ENCODE results near the gene ZNF337. TPM values are rescaled to one million over a fixed set of nuclear protein-coding genes. Genes with fewer than 3 reads are reported as not detected.

The ZNF337 gene
- total RNA-seq, 2 donors from 2014 or later, result 6.2 to 9.1 TPM

DNA sequence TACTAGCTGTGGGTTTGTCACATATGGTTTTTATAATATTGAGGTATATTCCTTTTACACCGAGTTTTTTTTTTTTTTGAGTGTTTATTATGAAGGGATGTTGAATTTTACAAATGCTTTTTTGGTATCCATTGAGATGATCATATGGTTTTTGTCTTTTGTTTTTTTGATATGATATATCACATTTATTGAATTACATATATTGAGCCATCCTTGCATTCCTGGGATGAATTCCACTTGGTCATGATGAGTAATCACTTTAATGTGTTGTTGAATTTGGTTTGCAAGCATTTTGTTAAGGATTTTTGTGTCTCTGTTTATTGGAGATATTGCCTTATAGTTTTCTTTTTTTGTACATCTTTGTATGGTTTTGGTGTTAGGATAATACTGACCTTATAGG, 3.3 kb upstream of the ZNF337 start:
- peaks cover 0 to 19% of the 10 kb centered on the region in 2 donors for H3K9me3 ChIP-seq
- H3K4me3 ChIP-seq, result no peak overlapping the region
- no peak overlapping the region for H3K27ac ChIP-seq
- DNase-seq (ENCODE audit: low spot score), result no peak
- no peaks in the 10 kb centered on the region for H3K36me3 ChIP-seq
- TF ChIP-seq, protein P1, sequence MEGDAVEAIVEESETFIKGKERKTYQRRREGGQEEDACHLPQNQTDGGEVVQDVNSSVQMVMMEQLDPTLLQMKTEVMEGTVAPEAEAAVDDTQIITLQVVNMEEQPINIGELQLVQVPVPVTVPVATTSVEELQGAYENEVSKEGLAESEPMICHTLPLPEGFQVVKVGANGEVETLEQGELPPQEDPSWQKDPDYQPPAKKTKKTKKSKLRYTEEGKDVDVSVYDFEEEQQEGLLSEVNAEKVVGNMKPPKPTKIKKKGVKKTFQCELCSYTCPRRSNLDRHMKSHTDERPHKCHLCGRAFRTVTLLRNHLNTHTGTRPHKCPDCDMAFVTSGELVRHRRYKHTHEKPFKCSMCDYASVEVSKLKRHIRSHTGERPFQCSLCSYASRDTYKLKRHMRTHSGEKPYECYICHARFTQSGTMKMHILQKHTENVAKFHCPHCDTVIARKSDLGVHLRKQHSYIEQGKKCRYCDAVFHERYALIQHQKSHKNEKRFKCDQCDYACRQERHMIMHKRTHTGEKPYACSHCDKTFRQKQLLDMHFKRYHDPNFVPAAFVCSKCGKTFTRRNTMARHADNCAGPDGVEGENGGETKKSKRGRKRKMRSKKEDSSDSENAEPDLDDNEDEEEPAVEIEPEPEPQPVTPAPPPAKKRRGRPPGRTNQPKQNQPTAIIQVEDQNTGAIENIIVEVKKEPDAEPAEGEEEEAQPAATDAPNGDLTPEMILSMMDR (IDR thresholded peaks at IDR 0.05), result no peak
- H3K27me3 ChIP-seq, result no peaks in the 10 kb centered on the region
- peaks cover 0 to 15% of the 10 kb centered on the region in 2 donors for H3K4me1 ChIP-seq

DNA sequence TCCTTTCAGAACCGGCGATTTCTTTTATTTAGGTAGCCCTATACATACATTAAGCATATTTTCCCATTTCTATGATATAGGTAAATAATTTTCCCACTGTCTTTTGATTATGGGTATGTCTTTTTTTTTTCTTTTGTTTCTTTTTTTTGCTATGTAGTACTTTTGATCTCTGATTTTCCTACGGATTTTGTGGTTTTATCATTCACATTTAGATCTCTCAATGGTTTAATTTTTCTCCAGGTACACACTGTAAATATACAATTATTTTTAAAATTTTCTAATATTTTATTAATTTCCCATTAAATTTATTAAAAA, 436 bp upstream of the ZNF337 start:
- TF ChIP-seq, protein P1 (IDR thresholded peaks at IDR 0.05), result no peak
- no peak for DNase-seq (ENCODE audit: low spot score)
- Histone ChIP-seq H3K36me3 (no peaks in the 10 kb centered on the region), H3K4me1 (peaks cover 0 to 15% of the 10 kb centered on the region in 2 donors), H3K4me3 (peak overlapping the region; percentile 68 to 94), H3K27me3 (no peaks in the 10 kb centered on the region), H3K27ac (peak overlapping the region; percentile 93 to 95), H3K9me3 (peaks cover 0 to 19% of the 10 kb centered on the region in 2 donors)

DNA sequence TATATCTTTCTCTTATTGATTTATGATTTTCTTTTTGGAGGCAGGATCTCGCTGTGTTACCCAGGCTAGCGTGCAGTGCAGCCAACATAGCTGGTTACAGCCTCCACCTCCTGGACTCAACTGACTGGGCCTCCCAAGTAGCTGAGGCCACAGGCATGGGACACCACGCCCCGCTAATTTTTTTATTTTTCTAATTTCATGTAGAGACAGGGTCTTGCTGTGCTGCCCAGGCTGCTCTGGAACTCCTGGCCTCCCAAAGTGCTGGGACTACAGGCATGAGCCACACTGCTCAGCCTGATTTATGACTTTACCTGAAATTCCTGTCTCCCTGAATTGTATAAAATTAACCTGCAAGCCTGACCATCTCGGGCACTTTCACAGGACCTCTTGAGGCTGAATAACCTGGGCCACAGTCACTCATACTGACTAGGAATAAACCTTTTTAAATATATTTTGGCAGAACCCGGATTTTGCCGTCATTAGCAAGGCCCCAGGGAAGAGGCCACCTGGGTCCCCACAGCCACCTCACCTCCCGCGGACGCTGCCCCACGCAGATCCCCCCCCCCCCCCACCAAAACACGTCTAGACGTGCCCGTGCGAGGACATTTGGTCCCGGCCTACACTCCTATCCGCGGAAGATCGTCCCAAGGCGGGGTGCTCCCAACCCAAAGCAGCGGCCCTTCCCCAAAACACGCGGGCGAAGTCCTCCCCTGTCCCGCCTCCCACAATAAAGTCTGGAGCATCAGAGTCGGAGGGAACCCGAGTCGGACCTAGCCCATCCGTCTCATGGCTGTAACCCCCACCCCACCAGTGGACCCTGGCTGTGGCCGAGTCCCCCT, 902 bp downstream of the ZNF337 start:
- DNase-seq (ENCODE audit: low spot score), result no peak
- Histone ChIP-seq H3K4me3 (peak overlapping the region; percentile 68 to 94), H3K27ac (peak overlapping the region; percentile 93 to 95), H3K27me3 (no peaks in the 10 kb centered on the region), H3K9me3 (peaks cover 0 to 17% of the 10 kb centered on the region in 2 donors), H3K36me3 (no peaks in the 10 kb centered on the region), H3K4me1 (peaks cover 0 to 15% of the 10 kb centered on the region in 2 donors)
- TF ChIP-seq, protein P1 (IDR thresholded peaks at IDR 0.05), result no peak

DNA sequence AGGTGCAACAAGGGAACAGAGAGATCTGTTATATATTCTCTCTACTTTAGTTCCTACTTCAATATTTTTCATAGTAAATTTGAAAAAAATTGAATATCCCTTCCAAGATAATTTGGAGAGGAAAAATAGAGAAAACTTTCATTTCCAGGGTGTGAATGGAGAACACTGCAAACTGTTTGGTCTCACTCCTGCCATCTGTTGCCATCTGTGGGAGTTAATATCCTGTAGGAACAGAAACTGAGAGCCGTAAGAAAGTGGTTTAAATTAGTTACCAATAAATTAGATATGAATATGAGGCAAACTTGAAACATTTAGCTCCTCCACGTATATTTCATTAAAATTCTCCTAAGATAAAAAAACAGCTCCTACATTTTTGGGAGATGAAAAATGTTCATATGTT, 4.2 kb downstream of the ZNF337 start:
- no peaks in the 10 kb centered on the region for H3K36me3 ChIP-seq

GRCh38 chr20:25690427-25690826, 6.2 kb downstream of the ZNF337 start:
- Histone ChIP-seq H3K9me3 (no peaks in the 10 kb centered on the region), H3K36me3 (peaks cover 7% of the 10 kb centered on the region), H3K4me3 (no peak overlapping the region), H3K27me3 (no peaks in the 10 kb centered on the region), H3K4me1 (peaks cover 0 to 3% of the 10 kb centered on the region in 2 donors), H3K27ac (no peak overlapping the region)
- TF ChIP-seq, protein P1 (IDR thresholded peaks at IDR 0.05), result no peak
- DNase-seq (ENCODE audit: low spot score), result no peak

More for the DNA sequence above, 4.2 kb downstream of the ZNF337 start:
- H3K27ac ChIP-seq, result no peak overlapping the region
- H3K9me3 ChIP-seq, result no peaks in the 10 kb centered on the region
- H3K27me3 ChIP-seq, result no peaks in the 10 kb centered on the region
- no peak for DNase-seq (ENCODE audit: low spot score)
- H3K4me1 ChIP-seq, result peaks cover 0 to 14% of the 10 kb centered on the region in 2 donors
- H3K4me3 ChIP-seq, result no peak overlapping the region
- TF ChIP-seq, protein P1 (IDR thresholded peaks at IDR 0.05), result no peak
